D721Med (cell line): ENCODE results near the gene RBBP8.

Source experiments
- DNase-seq: peaks from one replicate; pipeline ENCODE4 v3.0.0; 2011; ENCODE audit warnings: low spot score; ENCODE audit not compliant: insufficient read length
- FAIRE-seq: peaks from 2 replicates; lab custom pipeline; 2011; peaks lifted over from hg19 to GRCh38; lab: Jason Lieb, UNC
- TF ChIP-seq, protein P1 (sequence below): IDR thresholded peaks from 2 replicates; pipeline ENCODE4 v1.5.1; 2012; ENCODE audit warnings: mild to moderate bottlenecking, control low read depth; ENCODE audit not compliant: insufficient read depth; ENCODE audit errors: missing control alignments

The RBBP8 gene

DNA sequence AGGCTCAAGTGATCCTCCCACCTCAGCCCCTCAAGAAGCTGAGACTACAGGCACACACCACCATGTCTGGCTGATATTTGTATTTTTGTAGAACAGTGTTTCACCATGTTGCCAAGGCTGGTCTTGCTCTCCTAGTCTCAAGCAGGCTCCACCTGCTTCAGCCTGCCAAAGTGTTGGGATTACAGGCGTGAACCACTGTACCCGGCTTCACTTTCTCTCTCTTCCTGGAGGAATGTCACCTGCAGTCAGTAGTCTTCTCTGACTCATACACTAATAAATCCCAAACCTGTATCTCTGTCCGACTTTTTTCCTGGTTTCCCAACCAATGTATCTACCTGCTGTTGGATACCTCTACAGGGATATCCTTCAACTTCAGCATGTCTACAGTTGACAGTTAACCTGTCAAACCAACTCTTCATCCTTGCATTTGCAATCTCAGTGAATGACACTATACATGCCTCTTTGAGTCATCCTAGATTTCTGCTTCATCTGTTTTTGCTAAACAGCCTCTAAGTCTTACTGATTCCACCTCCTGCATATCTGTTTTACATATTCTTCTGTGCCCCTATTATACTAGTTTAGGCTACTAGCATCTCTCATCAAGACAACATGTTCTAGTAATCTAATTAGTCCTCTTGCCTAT, 54.5 kb downstream of the RBBP8 start:
- DNase-seq, result no peak
- peak; percentile 35 for FAIRE-seq
- TF ChIP-seq, protein P1, sequence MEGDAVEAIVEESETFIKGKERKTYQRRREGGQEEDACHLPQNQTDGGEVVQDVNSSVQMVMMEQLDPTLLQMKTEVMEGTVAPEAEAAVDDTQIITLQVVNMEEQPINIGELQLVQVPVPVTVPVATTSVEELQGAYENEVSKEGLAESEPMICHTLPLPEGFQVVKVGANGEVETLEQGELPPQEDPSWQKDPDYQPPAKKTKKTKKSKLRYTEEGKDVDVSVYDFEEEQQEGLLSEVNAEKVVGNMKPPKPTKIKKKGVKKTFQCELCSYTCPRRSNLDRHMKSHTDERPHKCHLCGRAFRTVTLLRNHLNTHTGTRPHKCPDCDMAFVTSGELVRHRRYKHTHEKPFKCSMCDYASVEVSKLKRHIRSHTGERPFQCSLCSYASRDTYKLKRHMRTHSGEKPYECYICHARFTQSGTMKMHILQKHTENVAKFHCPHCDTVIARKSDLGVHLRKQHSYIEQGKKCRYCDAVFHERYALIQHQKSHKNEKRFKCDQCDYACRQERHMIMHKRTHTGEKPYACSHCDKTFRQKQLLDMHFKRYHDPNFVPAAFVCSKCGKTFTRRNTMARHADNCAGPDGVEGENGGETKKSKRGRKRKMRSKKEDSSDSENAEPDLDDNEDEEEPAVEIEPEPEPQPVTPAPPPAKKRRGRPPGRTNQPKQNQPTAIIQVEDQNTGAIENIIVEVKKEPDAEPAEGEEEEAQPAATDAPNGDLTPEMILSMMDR, result no peak

DNA sequence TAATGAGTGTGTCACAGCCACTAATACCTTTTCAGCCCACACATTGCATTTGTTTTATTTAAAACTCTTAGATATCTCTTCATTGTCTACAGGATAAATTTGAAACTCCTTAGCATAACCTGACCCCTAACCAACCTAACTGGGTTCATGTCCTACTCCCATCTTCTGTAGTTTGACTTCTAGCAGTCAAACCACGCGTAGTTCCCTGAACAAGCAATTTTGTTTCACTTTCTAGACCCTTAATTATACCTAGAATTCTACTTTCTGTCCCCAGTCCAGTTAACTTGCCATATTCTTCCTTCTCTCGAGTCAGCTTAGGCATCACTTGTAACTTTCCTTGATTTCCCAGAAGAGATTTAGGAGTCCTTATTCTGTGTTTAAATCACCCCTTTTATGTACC, 55.1 kb downstream of the RBBP8 start:
- TF ChIP-seq, protein P1, result no peak
- FAIRE-seq (no peak), DNase-seq (no peak)

DNA sequence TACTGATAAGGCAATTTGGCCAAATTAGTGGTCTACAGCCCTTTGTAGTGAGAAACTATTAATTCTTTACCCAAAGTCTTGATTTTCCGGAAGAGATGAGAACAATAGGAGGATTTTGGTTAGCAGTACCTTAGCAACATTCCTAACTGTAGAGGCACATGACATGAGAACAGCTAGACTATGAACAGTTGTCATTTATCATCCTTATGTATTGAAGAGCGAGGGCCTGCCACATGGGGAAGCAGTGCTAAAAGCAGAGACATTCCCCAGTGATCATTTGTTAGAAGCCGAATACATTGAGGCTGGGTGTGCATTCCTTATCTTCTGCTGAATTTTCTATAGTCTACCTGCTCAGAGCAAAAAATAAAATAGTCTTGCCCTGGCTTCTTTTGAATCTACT, 65.2 kb downstream of the RBBP8 start:
- no peak for DNase-seq
- FAIRE-seq, result no peak
- TF ChIP-seq, protein P1, result no peak

DNA sequence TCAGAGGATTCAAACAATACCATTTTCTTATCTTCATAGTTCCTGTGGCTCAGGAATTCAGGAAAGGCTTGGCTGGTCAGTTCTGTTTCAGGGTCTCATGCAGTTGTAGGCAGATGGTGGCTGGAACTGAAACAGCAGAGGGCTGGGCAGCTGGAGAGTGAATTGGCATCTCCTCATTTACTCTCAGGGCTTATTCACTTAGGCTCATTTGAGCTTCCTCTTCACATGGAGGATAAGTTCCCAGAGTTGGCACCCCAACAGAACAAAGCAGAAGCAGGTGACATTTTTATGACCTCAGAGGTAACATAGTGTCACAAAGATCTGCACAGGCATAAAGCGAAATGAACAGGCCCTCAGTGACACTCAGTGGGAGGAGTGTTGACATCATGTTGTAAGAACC, 66.1 kb downstream of the RBBP8 start:
- DNase-seq, result no peak
- no peak for FAIRE-seq
- TF ChIP-seq, protein P1, result no peak

DNA sequence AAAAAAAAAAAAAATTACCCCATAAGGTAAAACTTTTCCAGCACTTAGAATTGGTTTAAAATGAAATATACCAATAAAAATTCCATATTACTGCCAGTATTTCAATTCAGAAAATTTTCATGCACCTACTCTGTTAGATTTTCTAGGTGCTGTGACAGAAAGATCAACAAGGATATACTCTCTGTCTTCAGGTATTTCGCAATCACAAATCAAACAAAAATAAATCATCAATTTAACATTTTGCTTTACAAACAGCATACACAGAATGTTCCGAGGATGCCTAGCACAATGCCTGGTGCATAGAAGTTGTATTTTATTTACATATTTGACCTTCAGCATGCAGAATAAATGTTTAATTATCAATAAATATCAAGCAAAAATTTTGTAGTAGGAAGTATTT, 66.5 kb downstream of the RBBP8 start:
- DNase-seq (no peak), FAIRE-seq (no peak)
- TF ChIP-seq, protein P1, result no peak

DNA sequence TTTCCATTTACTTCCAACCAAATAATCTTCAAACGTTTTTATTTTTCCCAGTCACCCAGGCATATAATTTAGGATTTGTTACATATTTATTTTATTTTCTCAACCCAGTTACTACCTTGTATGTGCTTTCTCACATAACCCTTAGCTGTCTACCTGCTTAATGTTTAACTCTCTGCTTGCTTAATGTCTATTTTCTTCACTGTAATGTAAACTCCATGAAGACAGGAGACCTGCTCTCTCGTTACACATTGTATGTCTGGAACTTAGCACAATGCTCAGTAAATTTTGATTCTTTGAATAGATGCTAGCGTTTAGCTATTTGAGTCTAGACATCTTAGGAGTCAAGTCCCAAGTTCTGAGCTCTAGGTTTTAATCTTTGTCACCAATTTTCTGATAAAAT, 70.2 kb downstream of the RBBP8 start:
- no peak for DNase-seq
- FAIRE-seq, result peak; percentile 32
- TF ChIP-seq, protein P1, result no peak

DNA sequence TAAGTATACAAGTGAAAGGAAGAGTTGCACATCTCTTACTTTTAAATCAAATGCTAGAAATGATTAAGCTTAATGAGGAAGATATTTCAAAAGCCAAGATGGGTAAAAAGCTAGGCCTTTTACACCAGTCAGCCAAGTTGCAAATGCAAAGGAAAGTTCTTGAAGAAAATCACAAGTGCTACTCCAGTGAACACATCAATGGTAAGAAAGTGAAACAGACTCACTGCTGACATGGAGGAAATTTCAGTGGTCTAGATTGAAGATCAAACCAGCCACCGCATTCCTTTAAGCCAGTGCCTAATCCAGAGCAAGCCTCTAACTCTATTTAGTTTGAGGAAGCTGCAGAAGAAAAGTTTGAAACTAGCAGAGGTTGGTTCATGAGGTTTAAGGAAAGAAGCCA, 79.1 kb downstream of the RBBP8 start:
- FAIRE-seq (no peak), DNase-seq (no peak)
- TF ChIP-seq, protein P1, result no peak
